HG02973 (cell line): ENCODE data around the gene CAMK4.

Experiments used
- ATAC-seq: cut with Tn5 transposase; IDR thresholded peaks from one replicate; pipeline ENCODE4 v1.9.1; 2021; ENCODE audit warnings: moderate library complexity; ENCODE audit not compliant: unreplicated experiment

CAMK4 gene

GRCh38 chr5:111520908-111521307 is 296.7 kb downstream of the CAMK4 start:
- ATAC-seq = no peak

- ATAC-seq = no peak
These were observed 303.9 kb downstream of the CAMK4 start for GRCh38 chr5:111528056-111528455.

GRCh38 chr5:111530298-111530740 is 306.1 kb downstream of the CAMK4 start:
- peak; percentile 91 for ATAC-seq

GRCh38 chr5:111532886-111533582 is 308.9 kb downstream of the CAMK4 start:
- no peak for ATAC-seq

- no peak for ATAC-seq
These were observed 311.8 kb downstream of the CAMK4 start for GRCh38 chr5:111535879-111536549.

GRCh38 chr5:111537141-111538024 is 313.2 kb downstream of the CAMK4 start:
- no peak for ATAC-seq
